H1 (cell line): Measurements from ENCODE around the gene ELP4. TPM values are rescaled to one million over a fixed set of nuclear protein-coding genes. Genes with fewer than 3 reads are reported as not detected.

ENCODE experiments used
- CTCF ChIA-PET: fragments of 300-600 bp; sonication (Branson Sonifier 250); formaldehyde crosslinking; loops from one replicate; lab custom pipeline; 2021; ENCODE audit not compliant: partially characterized antibody; lab: Charles Lee
- POLR2A ChIA-PET: fragments of 300-600 bp; sonication (Branson Sonifier 250); formaldehyde crosslinking; loops from one replicate; lab custom pipeline; 2021; ENCODE audit warnings: inconsistent platforms; ENCODE audit not compliant: partially characterized antibody; lab: Charles Lee
- DNase-seq, 2 experiments: peaks; one replicate each; pipeline versions ENCODE4 v3.0.0 to v3.0.0-alpha.2; 2010 to 2022; ENCODE audit warnings: low spot score in 2 of 2, low read depth in 1 of 2, mixed read lengths in 1 of 2
- FAIRE-seq: peaks from 2 replicates; lab custom pipeline; 2011; peaks lifted over from hg19 to GRCh38; lab: Jason Lieb, UNC
- H2AFZ ChIP-seq: 2 replicates; pipeline ENCODE4 v1.8.1; 2012; ENCODE audit warnings: low read length, inconsistent platforms
- H2AK5ac ChIP-seq: 2 replicates; pipeline ENCODE4 v1.6.1; 2013; ENCODE audit warnings: low read depth, low read length
- H2BK120ac ChIP-seq: replicated peaks from 2 replicates; pipeline ENCODE3; 2013; ENCODE audit warnings: low read depth, low read length, inconsistent platforms
- H2BK12ac ChIP-seq: 2 replicates; pipeline ENCODE4 v1.6.1; 2013; ENCODE audit warnings: low read depth, low read length
- H2BK15ac ChIP-seq: 2 replicates; pipeline ENCODE4 v1.6.1; 2013; ENCODE audit warnings: low read length
- H2BK20ac ChIP-seq: 2 replicates; pipeline ENCODE4 v1.6.1; 2013; ENCODE audit warnings: low read length
- H2BK5ac ChIP-seq: 2 replicates; pipeline ENCODE4 v1.6.1; 2013; ENCODE audit warnings: low read depth, low read length
- H3K14ac ChIP-seq: 2 replicates; pipeline ENCODE4 v1.6.1; 2013; ENCODE audit warnings: inconsistent platforms; ENCODE audit not compliant: insufficient read length
- H3K18ac ChIP-seq: 2 replicates; pipeline ENCODE4 v1.6.1; 2013; ENCODE audit warnings: low read length; ENCODE audit errors: extremely low read depth
- H3K23ac ChIP-seq: 2 replicates; pipeline ENCODE4 v1.6.1; 2013; ENCODE audit warnings: inconsistent platforms; ENCODE audit not compliant: insufficient read length
- H3K23me2 ChIP-seq: 2 replicates; pipeline ENCODE4 v1.6.1; 2013; ENCODE audit warnings: low read depth, low read length
- H3K27ac ChIP-seq: 2 replicates; pipeline ENCODE4 v1.6.1; 2011; ENCODE audit warnings: low read depth, low read length, inconsistent platforms
- H3K27me3 ChIP-seq, 4 experiments: replicated peaks in 1 of 4; 1 replicate in 1 of 4; 2 replicates in 3 of 4; pipeline versions ENCODE4 v1.6.1 to v1.8.1; 2011 to 2013; ENCODE audit warnings: low read length in 3 of 4, mild to moderate bottlenecking in 3 of 4, inconsistent platforms in 2 of 4, mixed read lengths in 2 of 4, moderate library complexity in 1 of 4; ENCODE audit not compliant: control insufficient read depth in 3 of 4, insufficient read depth in 3 of 4; ENCODE audit errors: extremely low read depth in 1 of 4
- H3K36me3 ChIP-seq, 4 experiments: 2 replicates each; pipeline versions ENCODE4 v1.6.1 to v1.8.1; 2011 to 2013; ENCODE audit warnings: mild to moderate bottlenecking in 4 of 4, low read length in 3 of 4, moderate library complexity in 2 of 4, control low read depth in 1 of 4, inconsistent platforms in 1 of 4; ENCODE audit not compliant: insufficient read depth in 4 of 4, control insufficient read depth in 2 of 4
- H3K4ac ChIP-seq: replicated peaks from 2 replicates; pipeline ENCODE3; 2013; ENCODE audit warnings: low read length, low read depth, mixed read lengths, inconsistent platforms; ENCODE audit not compliant: insufficient read length
- H3K4me1 ChIP-seq, 4 experiments: replicated peaks in 1 of 4; 1 replicate in 1 of 4; 2 replicates in 3 of 4; pipeline versions ENCODE4 v1.6.1 to v1.8.1; 2011 to 2013; ENCODE audit warnings: low read length in 3 of 4, inconsistent platforms in 2 of 4, mixed read lengths in 1 of 4; ENCODE audit not compliant: insufficient read depth in 4 of 4, control insufficient read depth in 3 of 4
- H3K4me2 ChIP-seq, 2 experiments: 2 replicates each; pipeline versions ENCODE4 v1.6.1 to v1.8.1; 2011 to 2013; ENCODE audit warnings: low read depth in 2 of 2, low read length in 2 of 2, control low read depth in 1 of 2, inconsistent platforms in 1 of 2, mild to moderate bottlenecking in 1 of 2; ENCODE audit not compliant: insufficient read depth in 1 of 2
- H3K4me3 ChIP-seq, 4 experiments: fragments of 200-600, 300-600 bp in 1 of 4; sonication (generic), shearing (Covaris generic), sonication (Bioruptor Twin) in 1 of 4; 2 replicates each; pipeline versions ENCODE4 v1.5.1 to v1.8.1; 2011 to 2016; ENCODE audit warnings: low read length in 4 of 4, low read depth in 3 of 4, control low read depth in 2 of 4, inconsistent platforms in 2 of 4, mild to moderate bottlenecking in 2 of 4, mixed read lengths in 1 of 4, moderate library complexity in 1 of 4; ENCODE audit not compliant: insufficient read depth in 2 of 4; ENCODE audit errors: extremely low read depth in 1 of 4
- H3K56ac ChIP-seq: replicated peaks from 2 replicates; pipeline ENCODE3; 2013; ENCODE audit warnings: low read depth, mild to moderate bottlenecking, mixed read lengths, low read length, inconsistent platforms; ENCODE audit not compliant: insufficient read length
- H3K79me1 ChIP-seq: 2 replicates; pipeline ENCODE4 v1.6.1; 2013; ENCODE audit warnings: low read depth, low read length, control low read depth
- H3K79me2 ChIP-seq, 2 experiments: 2 replicates each; pipeline versions ENCODE4 v1.6.1 to v1.8.1; 2012 to 2013; ENCODE audit warnings: low read length in 2 of 2, mild to moderate bottlenecking in 2 of 2, inconsistent platforms in 1 of 2; ENCODE audit not compliant: insufficient read depth in 2 of 2, control insufficient read depth in 1 of 2
- H3K9ac ChIP-seq, 4 experiments: replicated peaks in 1 of 4; 1 replicate in 1 of 4; 2 replicates in 3 of 4; pipeline versions ENCODE4 v1.6.1 to v1.8.1; 2011 to 2013; ENCODE audit warnings: low read depth in 3 of 4, low read length in 3 of 4, control low read depth in 2 of 4, mild to moderate bottlenecking in 2 of 4, moderate library complexity in 2 of 4, inconsistent platforms in 1 of 4; ENCODE audit errors: extremely low read depth in 1 of 4
- H3K9me3 ChIP-seq, 2 experiments: 2 replicates each; pipeline versions ENCODE4 v1.6.1 to v1.8.1; 2012 to 2013; ENCODE audit warnings: mild to moderate bottlenecking in 2 of 2, moderate library complexity in 2 of 2, control low read depth in 1 of 2, inconsistent platforms in 1 of 2, low read depth in 1 of 2, low read length in 1 of 2, mixed read lengths in 1 of 2; ENCODE audit not compliant: insufficient read depth in 2 of 2
- H4K20me1 ChIP-seq, 2 experiments: replicated peaks in 1 of 2; 2 replicates each; pipeline versions ENCODE3 to v1.8.1; 2011 to 2013; ENCODE audit warnings: inconsistent platforms in 2 of 2, low read length in 2 of 2, mild to moderate bottlenecking in 1 of 2; ENCODE audit not compliant: insufficient read depth in 2 of 2, control insufficient read depth in 1 of 2
- H4K5ac ChIP-seq: 2 replicates; pipeline ENCODE4 v1.6.1; 2013; ENCODE audit warnings: low read length, low read depth, mixed read lengths, inconsistent platforms; ENCODE audit not compliant: insufficient read length
- H4K8ac ChIP-seq: 2 replicates; pipeline ENCODE4 v1.8.0; 2013; ENCODE audit warnings: mild to moderate bottlenecking, moderate library complexity, low read length, inconsistent platforms; ENCODE audit not compliant: insufficient read depth; ENCODE audit errors: extremely low read depth
- H4K91ac ChIP-seq: replicated peaks from 2 replicates; pipeline ENCODE3; 2013; ENCODE audit warnings: low read length, mixed read lengths, inconsistent platforms; ENCODE audit not compliant: insufficient read length
- ATF3 ChIP-seq: IDR thresholded peaks from 2 replicates; pipeline ENCODE4 v1.6.1; 2011; ENCODE audit warnings: low read depth, mild to moderate bottlenecking, low read length; ENCODE audit not compliant: insufficient read depth
- BACH1 ChIP-seq: IDR thresholded peaks from 2 replicates; pipeline ENCODE4 v1.6.1; 2012; ENCODE audit warnings: low read length, improper control_type of control experiment
- CEBPB ChIP-seq: IDR thresholded peaks from 2 replicates; pipeline ENCODE4 v1.6.1; 2012; ENCODE audit warnings: low read depth, low read length
- CREB1 ChIP-seq: IDR thresholded peaks from 2 replicates; pipeline ENCODE4 v1.6.1; 2012; ENCODE audit warnings: inconsistent platforms
- MAFK ChIP-seq: IDR thresholded peaks from 2 replicates; pipeline ENCODE4 v1.6.1; 2012; ENCODE audit warnings: low read depth, mild to moderate bottlenecking, improper control_type of control experiment, low read length
- RAD21 ChIP-seq, 2 experiments: IDR thresholded peaks in 1 of 2; conservative IDR thresholded peaks in 1 of 2; 2 replicates each; pipeline ENCODE4 v1.6.1; 2011; ENCODE audit warnings: low read depth in 2 of 2, low read length in 2 of 2, improper control_type of control experiment in 1 of 2, inconsistent platforms in 1 of 2, mild to moderate bottlenecking in 1 of 2, moderate library complexity in 1 of 2
- SUZ12 ChIP-seq: fragments of 200-600 bp; sonication (generic); IDR thresholded peaks from 2 replicates; pipeline ENCODE4 v1.6.1; 2012; ENCODE audit warnings: mild to moderate bottlenecking, inconsistent platforms, low read length, moderate library complexity, mixed read lengths
- polyA plus RNA-seq, 7 experiments: library from polyadenylated mRNA; depleted of rRNA in 3 of 7; stranded (reverse) in 5 of 7; unstranded in 2 of 7; fragments of >200 nt in 5 of 7; fragments of 200-250 nt in 2 of 7; gene quantifications; 1 replicate in 5 of 7; 2 replicates in 1 of 7; 4 replicates in 1 of 7; pipeline versions ENCODE4 v1.2.1 to v1.2.3, GENCODE V29; 2011 to 2013; ENCODE audit warnings: missing spikeins in 2 of 7, mixed read lengths in 2 of 7
- total RNA-seq: library from RNA; stranded (reverse); fragmentation: NEBNext Ultra II Directional; extraction: Animal tissue kit (Norgen Biotek cat#: 25700); gene quantifications from 2 replicates; pipeline ENCODE4 v1.2.1, GENCODE V29; 2021

ELP4 gene
- total and polyA plus RNA-seq, 2 of the 8 experiments (the other 6 are each of a cell fraction or from before 2014, with no cell fraction given) = 14.0 to 18.6 TPM

- POLR2A ChIA-PET = no interaction called here
- H3K9me3 ChIP-seq = no peaks in the 10 kb centered on the region
- no peak overlapping the region for H3K14ac ChIP-seq
- no peak overlapping the region for H2BK15ac ChIP-seq
- no peak for DNase-seq
- H3K23ac ChIP-seq = no peak overlapping the region
- H3K56ac ChIP-seq = no peak overlapping the region
- no peak overlapping the region for H3K18ac ChIP-seq
- no peak overlapping the region for H3K4ac ChIP-seq
- H3K36me3 ChIP-seq = no peaks in the 10 kb centered on the region
- no peaks in the 10 kb centered on the region for H3K4me1 ChIP-seq
- H2AFZ ChIP-seq = no peak overlapping the region
- H2AK5ac ChIP-seq = no peak overlapping the region
- H3K27ac ChIP-seq = no peak overlapping the region
- H2BK120ac ChIP-seq = no peak overlapping the region
- CTCF ChIA-PET = interaction anchor here (1.3 kb wide), 1 partner anchor 313 kb away, joined by 5 read pairs; no protein-coding TSS in a partner anchor
- H4K20me1 ChIP-seq = no peaks in the 10 kb centered on the region
- H4K5ac ChIP-seq = no peak overlapping the region
- no peaks in the 10 kb centered on the region for H3K23me2 ChIP-seq
- H3K79me2 ChIP-seq = no peaks in the 10 kb centered on the region
- no peak for FAIRE-seq
- no peak overlapping the region for H2BK20ac ChIP-seq
- H3K4me2 ChIP-seq = no peak overlapping the region
- no peak overlapping the region for H4K8ac ChIP-seq
- no peaks in the 10 kb centered on the region for H3K79me1 ChIP-seq
- no peak overlapping the region for H4K91ac ChIP-seq
- H3K4me3 ChIP-seq = no peak overlapping the region
- no peak for TF ChIP-seq RAD21 (IDR thresholded peaks at IDR 0.05 in 1 of 2, conservative IDR thresholded peaks at IDR 0.05 in 1 of 2; ENCODE audit: low read depth in 2 of 2, low read length in 2 of 2)
- TF ChIP-seq CEBPB = no peak
- no peak for TF ChIP-seq BACH1
- no peak for TF ChIP-seq ATF3
- no peak for TF ChIP-seq CREB1
- TF ChIP-seq MAFK = no peak
- TF ChIP-seq SUZ12 = no peak
- TF ChIP-seq, all 59 proteins: peak for 0
- Histone ChIP-seq H3K9ac (no peak overlapping the region), H2BK12ac (no peak overlapping the region), H2BK5ac (no peak overlapping the region), H3K27me3 (peaks cover 0 to 1% (median 0%) of the 10 kb centered on the region in 4 experiments; a peak in 1 of 7 replicates)
Observed at GRCh38 chr11:31645747-31646146, 136.2 kb downstream of the ELP4 start.
